ENCODE data around the gene RPRD2. TPM values are rescaled to one million over a fixed set of nuclear protein-coding genes. Genes with fewer than 3 reads are reported as not detected.

Gene RPRD2
- total and polyA plus RNA-seq, 11 donors, result 6.4 to 33.4 (median 22.6) TPM

GRCh38 chr1:150362721-150363425, 1.1 kb upstream of the RPRD2 start:
- Histone ChIP-seq H3K4me3 (peak overlapping the region in 11 of 12 donors; percentile 66 to 91 (median 73)), H3K36me3 (peaks cover 0 to 4% (median 0%) of the 10 kb centered on the region in 9 donors), H3K27me3 (no peaks in the 10 kb centered on the region), H3K9me3 (no peaks in the 10 kb centered on the region), H3K27ac (peak overlapping the region; percentile 92 to 99 (median 98)), H3K4me1 (peaks cover 0 to 28% (median 14%) of the 10 kb centered on the region in 12 donors)
- no peak for DNase-seq
- 61 to 79% (median 69%) methylated on average over 22 of the region's 22 CpGs for WGBS, 4 donors
- no peak for TF ChIP-seq POLR2A (IDR thresholded peaks at IDR 0.05)
- TF ChIP-seq CTCF (IDR thresholded peaks at IDR 0.05), result no peak
- no peak for ATAC-seq
- intact Hi-C loops (cut with DNase I), result loop anchor here in 2 of 10 donors (5.0 to 10.0 kb wide), 4 partner anchors 41 to 202 kb away; partner anchors contain the start of genes CIART (in 1 of the 2) and PRPF3 (in 1 of the 2)

DNA sequence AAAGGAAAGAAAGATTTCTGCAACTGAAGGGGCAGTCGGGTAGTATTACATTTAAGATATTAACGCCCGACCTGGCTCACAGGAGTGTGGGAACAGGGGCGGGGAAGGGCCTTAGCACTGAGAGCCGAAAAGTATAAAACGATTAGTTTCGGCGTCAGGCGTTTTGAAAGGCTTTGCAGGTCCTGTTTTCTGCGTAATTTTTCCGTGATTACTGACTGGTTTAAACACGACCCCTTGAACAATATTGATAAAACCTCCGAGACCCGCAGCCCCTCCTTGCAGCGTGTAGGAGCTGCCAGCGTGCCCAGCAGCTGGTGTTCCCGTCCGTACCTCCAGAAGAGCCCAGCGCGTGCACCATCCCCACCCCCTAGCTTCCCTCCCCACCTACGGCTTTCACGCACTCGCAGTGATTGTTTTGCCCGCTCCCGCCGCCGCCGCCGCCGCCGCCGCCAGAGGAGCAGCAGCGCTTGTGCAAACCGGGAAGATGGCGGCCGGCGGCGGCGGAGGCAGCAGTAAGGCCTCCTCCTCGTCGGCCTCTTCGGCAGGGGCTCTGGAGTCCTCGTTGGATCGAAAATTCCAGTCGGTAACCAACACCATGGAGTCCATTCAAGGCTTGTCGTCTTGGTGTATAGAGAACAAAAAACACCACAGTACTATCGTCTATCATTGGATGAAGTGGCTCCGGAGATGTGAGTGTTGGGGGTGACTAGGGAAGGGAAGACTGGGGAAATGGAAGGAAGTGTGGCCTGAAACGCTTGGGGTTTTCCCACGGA, 470 bp downstream of the RPRD2 start:
- DNase-seq, result peak; percentile 79 to 89 (median 86)
- TF ChIP-seq CTCF (IDR thresholded peaks at IDR 0.05), result peak in 3 of 12 donors; percentile 9 to 19 (median 16)
- TF ChIP-seq POLR2A (IDR thresholded peaks at IDR 0.05), result no peak
- Histone ChIP-seq H3K4me3 (peak overlapping the region; percentile 27 to 91 (median 72)), H3K27me3 (no peaks in the 10 kb centered on the region), H3K4me1 (peaks cover 0 to 28% (median 15%) of the 10 kb centered on the region in 12 donors), H3K27ac (peak overlapping the region; percentile 92 to 99 (median 98)), H3K9me3 (no peaks in the 10 kb centered on the region), H3K36me3 (no peaks in the 10 kb centered on the region)
- ATAC-seq, result peak; percentile 55 to 74 (median 67)
- intact Hi-C loops (cut with DNase I), result loop anchor here in 2 of 10 donors (5.0 to 10.0 kb wide), 4 partner anchors 42 to 200 kb away; partner anchors contain the start of genes CIART (in 1 of the 2) and PRPF3 (in 1 of the 2)
- 0% methylated on average over 35 to 50 of the region's 50 CpGs for WGBS, 4 donors

- ATAC-seq (no peak), DNase-seq (no peak)
- peak overlapping the region; percentile 27 to 91 (median 72) for H3K4me3 ChIP-seq
- H3K9me3 ChIP-seq, result no peaks in the 10 kb centered on the region
- intact Hi-C loops (cut with DNase I), result loop anchor here in 1 of 10 donors (10.0 kb wide), 2 partner anchors 59 to 199 kb away; no protein-coding TSS in a partner anchor
- H3K36me3 ChIP-seq, result no peaks in the 10 kb centered on the region
- 0 to 2% (median 1%) methylated on average over 3 of the region's 3 CpGs for WGBS, 4 donors
- TF ChIP-seq CTCF (IDR thresholded peaks at IDR 0.05), result no peak
- TF ChIP-seq POLR2A (IDR thresholded peaks at IDR 0.05), result no peak
- H3K4me1 ChIP-seq, result peaks cover 0 to 35% (median 17%) of the 10 kb centered on the region in 12 donors
- H3K27me3 ChIP-seq, result no peaks in the 10 kb centered on the region
- H3K27ac ChIP-seq, result peak overlapping the region in 11 of 12 donors; percentile 92 to 99 (median 98)
These were observed 2.0 kb downstream of the RPRD2 start for GRCh38 chr1:150365941-150366340.
